ENCODE data around the gene INTS6. TPM values are rescaled to one million over a fixed set of nuclear protein-coding genes. Genes with fewer than 3 reads are reported as not detected.

Gene INTS6
- polyA plus RNA-seq, 4 donors = 8.9 to 23.8 (median 12.3) TPM

DNA sequence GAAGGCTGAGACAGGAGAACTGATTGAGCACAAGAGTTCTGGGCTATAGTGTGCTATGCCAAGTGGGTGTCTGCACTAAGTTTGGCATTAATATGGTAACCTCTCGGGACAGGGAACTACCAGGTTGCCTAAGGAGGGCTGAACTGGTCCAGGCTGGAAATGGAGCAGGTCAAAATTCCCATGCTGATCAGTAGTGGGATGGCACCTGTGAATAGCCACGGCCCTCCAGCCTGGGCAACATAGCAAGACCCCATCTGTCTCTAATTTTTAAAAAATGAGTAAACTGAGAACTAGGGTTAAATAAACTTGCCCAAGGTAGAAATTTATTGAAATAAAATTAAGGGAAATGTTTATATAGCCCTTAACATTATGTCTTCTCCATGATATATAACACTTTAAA is 17.0 kb upstream of the INTS6 start:
- DNase-seq (no peak), FAIRE-seq (no peak)
- Histone ChIP-seq H3K4me3 (ENCODE audit: low read depth in 1 of 3, low read length in 3 of 3) (no peak overlapping the region), H3K36me3 (ENCODE audit: control insufficient read depth in 3 of 3, insufficient read depth in 2 of 3, low read depth in 1 of 3, low read length in 3 of 3) (no peaks in the 10 kb centered on the region), H3K27ac (ENCODE audit: low read depth in 1 of 3, low read length in 2 of 3) (no peak overlapping the region), H3K4me1 (ENCODE audit: control insufficient read depth in 3 of 3, insufficient read depth in 2 of 3, low read depth in 1 of 3, low read length in 2 of 3) (no peaks in the 10 kb centered on the region), H3K9me3 (ENCODE audit: control insufficient read depth in 2 of 2, insufficient read depth in 1 of 2, low read depth in 1 of 2, low read length in 1 of 2) (no peaks in the 10 kb centered on the region), H3K27me3 (ENCODE audit: control insufficient read depth in 3 of 3, insufficient read depth in 3 of 3, low read length in 3 of 3) (peaks cover 0 to 2% (median 0%) of the 10 kb centered on the region in 3 donors)
- WGBS, 3 donors = 92 to 94% (median 93%) methylated on average over 2 of the region's 2 CpGs

DNA sequence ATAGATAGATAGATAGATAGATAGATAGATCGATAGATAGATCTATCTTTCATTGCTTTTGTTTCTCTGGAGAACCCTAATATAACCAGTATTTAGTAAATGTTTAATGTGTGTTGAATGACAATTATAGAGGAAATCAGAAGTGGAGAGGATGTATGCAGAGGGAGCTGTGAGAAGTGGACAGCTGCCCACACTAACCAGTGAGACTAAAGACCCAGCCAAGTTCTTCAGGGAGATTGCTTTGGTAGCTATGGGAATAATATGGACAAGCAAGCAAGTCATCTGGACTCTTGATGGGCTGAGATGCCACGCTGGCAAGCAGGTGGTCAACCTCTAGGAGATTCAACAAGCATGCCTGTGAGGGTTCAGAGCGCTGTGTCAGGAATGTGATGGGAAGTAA is 14.9 kb upstream of the INTS6 start:
- no peaks in the 10 kb centered on the region for H3K4me1 ChIP-seq (ENCODE audit: control insufficient read depth in 3 of 3, insufficient read depth in 2 of 3, low read depth in 1 of 3, low read length in 2 of 3)

DNA sequence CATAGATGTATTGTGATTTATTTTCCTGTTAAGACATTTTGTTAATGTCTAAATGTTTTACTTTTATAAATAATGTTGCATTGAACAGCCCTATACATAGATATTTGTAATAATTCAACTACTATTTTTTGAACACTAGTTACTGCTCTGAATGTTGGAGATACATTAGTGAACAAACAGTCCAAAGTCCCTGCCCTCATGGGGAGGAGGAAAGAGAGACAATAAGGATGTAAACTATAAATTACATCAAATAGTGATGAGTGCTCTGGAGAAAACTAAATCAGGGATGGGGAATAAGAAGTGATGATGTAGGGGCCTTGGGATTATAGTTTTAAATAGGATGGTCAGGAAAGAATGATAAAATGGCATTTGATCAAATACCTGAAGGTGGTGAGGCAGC is 12.3 kb upstream of the INTS6 start:
- H3K4me3 ChIP-seq (ENCODE audit: low read depth in 1 of 3, low read length in 3 of 3) = no peak overlapping the region
- H3K9me3 ChIP-seq (ENCODE audit: control insufficient read depth in 2 of 2, insufficient read depth in 1 of 2, low read depth in 1 of 2, low read length in 1 of 2) = no peaks in the 10 kb centered on the region
- H3K27me3 ChIP-seq (ENCODE audit: control insufficient read depth in 3 of 3, insufficient read depth in 3 of 3, low read length in 3 of 3) = no peaks in the 10 kb centered on the region
- no peaks in the 10 kb centered on the region for H3K36me3 ChIP-seq (ENCODE audit: control insufficient read depth in 3 of 3, insufficient read depth in 2 of 3, low read depth in 1 of 3, low read length in 3 of 3)
- no peaks in the 10 kb centered on the region for H3K4me1 ChIP-seq (ENCODE audit: control insufficient read depth in 3 of 3, insufficient read depth in 2 of 3, low read depth in 1 of 3, low read length in 2 of 3)
- FAIRE-seq (no peak), DNase-seq (peak; percentile 42 to 64)
- H3K27ac ChIP-seq (ENCODE audit: low read depth in 1 of 3, low read length in 2 of 3) = no peak overlapping the region

More for the DNA sequence above, 14.9 kb upstream of the INTS6 start:
- no peak overlapping the region for H3K4me3 ChIP-seq (ENCODE audit: low read depth in 1 of 3, low read length in 3 of 3)
- 94 to 98% (median 96%) methylated on average over 3 of the region's 3 CpGs for whole genome bisulfite sequencing, 3 donors
- H3K27me3 ChIP-seq (ENCODE audit: control insufficient read depth in 3 of 3, insufficient read depth in 3 of 3, low read length in 3 of 3) = peaks cover 0 to 2% (median 0%) of the 10 kb centered on the region in 3 donors
- no peak for FAIRE-seq
- no peak for DNase-seq
- no peaks in the 10 kb centered on the region for H3K36me3 ChIP-seq (ENCODE audit: control insufficient read depth in 3 of 3, insufficient read depth in 2 of 3, low read depth in 1 of 3, low read length in 3 of 3)
- H3K27ac ChIP-seq (ENCODE audit: low read depth in 1 of 3, low read length in 2 of 3) = no peak overlapping the region
- H3K9me3 ChIP-seq (ENCODE audit: control insufficient read depth in 2 of 2, insufficient read depth in 1 of 2, low read depth in 1 of 2, low read length in 1 of 2) = no peaks in the 10 kb centered on the region

DNA sequence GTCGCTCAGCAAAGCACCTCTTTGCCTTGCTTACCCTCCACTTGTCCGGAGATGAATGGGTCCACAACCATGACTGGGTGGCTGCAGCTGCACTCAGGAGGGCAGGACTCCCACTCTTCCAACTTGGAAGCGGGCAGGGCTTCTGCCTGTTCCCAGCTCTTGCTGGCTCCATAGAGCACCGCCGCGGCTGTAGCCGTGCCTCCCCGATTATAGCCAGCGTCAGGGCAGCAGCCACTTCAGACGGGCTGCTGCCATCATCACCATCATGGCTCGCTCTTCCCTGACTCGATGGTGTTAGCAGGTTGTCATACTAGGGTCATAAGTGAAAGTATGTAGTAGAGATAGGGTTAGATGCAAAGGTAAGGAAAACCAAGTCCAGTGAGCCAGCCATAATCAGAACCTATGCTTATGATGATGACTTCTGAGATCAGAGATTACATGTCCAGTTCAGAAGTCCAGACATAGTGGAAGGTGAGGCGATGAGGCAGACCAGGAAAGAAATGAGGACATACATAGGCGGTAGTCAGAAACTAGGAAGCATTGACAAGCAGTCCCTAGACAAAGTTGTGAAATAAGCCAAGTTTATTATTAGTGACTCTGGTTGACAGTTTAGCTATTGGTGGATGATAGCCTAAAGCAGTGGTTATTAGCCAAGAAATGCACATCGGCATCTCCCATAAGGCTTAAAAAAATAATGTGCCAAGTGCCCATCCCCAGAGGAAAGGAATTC is 4.4 kb upstream of the INTS6 start:
- no peak overlapping the region for H3K4me3 ChIP-seq (ENCODE audit: low read depth in 1 of 3, low read length in 3 of 3)
- no peak overlapping the region for H3K27ac ChIP-seq (ENCODE audit: low read depth in 1 of 3, low read length in 2 of 3)
- 96 to 97% (median 97%) methylated on average over 15 of the region's 15 CpGs for WGBS, 3 donors
- no peaks in the 10 kb centered on the region for H3K27me3 ChIP-seq (ENCODE audit: control insufficient read depth in 3 of 3, insufficient read depth in 3 of 3, low read length in 3 of 3)
- FAIRE-seq (no peak), DNase-seq (peak in 1 of 2 donors; percentile 31)
- peaks cover 0 to 3% (median 0%) of the 10 kb centered on the region in 3 donors for H3K4me1 ChIP-seq (ENCODE audit: control insufficient read depth in 3 of 3, insufficient read depth in 2 of 3, low read depth in 1 of 3, low read length in 2 of 3)
- H3K9me3 ChIP-seq (ENCODE audit: control insufficient read depth in 2 of 2, insufficient read depth in 1 of 2, low read depth in 1 of 2, low read length in 1 of 2) = peaks cover 0 to 13% of the 10 kb centered on the region in 2 donors
- H3K36me3 ChIP-seq (ENCODE audit: control insufficient read depth in 3 of 3, insufficient read depth in 2 of 3, low read depth in 1 of 3, low read length in 3 of 3) = peaks cover 0 to 19% (median 0%) of the 10 kb centered on the region in 3 donors

DNA sequence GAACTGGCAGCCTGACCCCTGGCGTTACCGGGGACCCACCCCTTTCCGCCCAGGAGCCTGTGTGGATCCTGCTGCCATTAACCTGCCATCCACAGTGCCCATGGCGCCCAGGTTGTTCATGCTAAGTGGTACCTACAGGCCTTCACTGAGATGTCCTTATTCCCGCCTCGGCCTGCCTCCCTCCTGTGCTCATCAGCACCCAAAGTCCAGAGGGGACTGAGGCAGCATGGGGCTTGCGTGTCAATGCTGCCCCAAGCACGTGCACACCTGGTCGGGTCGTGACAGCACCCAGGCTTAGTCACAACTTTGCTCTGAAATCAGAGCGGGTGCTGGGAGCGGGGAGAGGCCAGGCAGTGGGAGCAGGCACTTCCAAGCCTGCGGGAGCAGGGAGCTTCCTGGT is 3.7 kb upstream of the INTS6 start:
- FAIRE-seq = no peak
- 98 to 99% (median 98%) methylated on average over 13 of the region's 13 CpGs for WGBS, 3 donors
- no peak for DNase-seq
- H3K4me1 ChIP-seq (ENCODE audit: control insufficient read depth in 3 of 3, insufficient read depth in 2 of 3, low read depth in 1 of 3, low read length in 2 of 3) = peaks cover 0 to 3% (median 0%) of the 10 kb centered on the region in 3 donors
- H3K36me3 ChIP-seq (ENCODE audit: control insufficient read depth in 3 of 3, insufficient read depth in 2 of 3, low read depth in 1 of 3, low read length in 3 of 3) = peaks cover 0 to 19% (median 0%) of the 10 kb centered on the region in 3 donors
- no peak overlapping the region for H3K4me3 ChIP-seq (ENCODE audit: low read depth in 1 of 3, low read length in 3 of 3)
- H3K9me3 ChIP-seq (ENCODE audit: control insufficient read depth in 2 of 2, insufficient read depth in 1 of 2, low read depth in 1 of 2, low read length in 1 of 2) = peaks cover 0 to 13% of the 10 kb centered on the region in 2 donors
- no peak overlapping the region for H3K27ac ChIP-seq (ENCODE audit: low read depth in 1 of 3, low read length in 2 of 3)
- no peaks in the 10 kb centered on the region for H3K27me3 ChIP-seq (ENCODE audit: control insufficient read depth in 3 of 3, insufficient read depth in 3 of 3, low read length in 3 of 3)

DNA sequence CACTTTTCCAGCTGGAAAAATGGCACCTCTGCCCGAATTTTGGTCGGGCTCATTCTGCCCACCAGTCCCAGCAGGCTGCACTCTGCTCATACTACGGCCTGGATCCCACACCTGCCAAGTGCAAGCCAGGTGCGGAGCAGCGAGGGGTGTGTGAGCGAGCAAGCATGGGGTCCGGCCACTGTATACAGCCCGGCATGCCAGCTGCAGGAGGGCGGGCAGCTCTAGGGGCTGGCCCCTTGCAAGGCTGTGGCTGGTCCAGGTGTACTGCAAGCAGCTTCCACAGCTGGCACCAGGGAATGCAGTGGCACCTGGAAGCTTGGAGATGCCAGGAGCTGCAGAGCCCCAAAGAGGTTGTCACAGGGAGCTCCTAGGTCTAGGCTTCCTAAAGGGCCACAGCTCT is 2.7 kb upstream of the INTS6 start:
- H3K36me3 ChIP-seq (ENCODE audit: control insufficient read depth in 3 of 3, insufficient read depth in 2 of 3, low read depth in 1 of 3, low read length in 3 of 3) = peaks cover 0 to 19% (median 0%) of the 10 kb centered on the region in 3 donors
- WGBS, 3 donors = 97 to 98% (median 97%) methylated on average over 9 of the region's 9 CpGs
- no peak overlapping the region for H3K4me3 ChIP-seq (ENCODE audit: low read depth in 1 of 3, low read length in 3 of 3)
- DNase-seq (no peak), FAIRE-seq (no peak)
- peaks cover 0 to 7% (median 0%) of the 10 kb centered on the region in 3 donors for H3K4me1 ChIP-seq (ENCODE audit: control insufficient read depth in 3 of 3, insufficient read depth in 2 of 3, low read depth in 1 of 3, low read length in 2 of 3)
- no peaks in the 10 kb centered on the region for H3K27me3 ChIP-seq (ENCODE audit: control insufficient read depth in 3 of 3, insufficient read depth in 3 of 3, low read length in 3 of 3)
- peaks cover 0 to 13% of the 10 kb centered on the region in 2 donors for H3K9me3 ChIP-seq (ENCODE audit: control insufficient read depth in 2 of 2, insufficient read depth in 1 of 2, low read depth in 1 of 2, low read length in 1 of 2)
- no peak overlapping the region for H3K27ac ChIP-seq (ENCODE audit: low read depth in 1 of 3, low read length in 2 of 3)

DNA sequence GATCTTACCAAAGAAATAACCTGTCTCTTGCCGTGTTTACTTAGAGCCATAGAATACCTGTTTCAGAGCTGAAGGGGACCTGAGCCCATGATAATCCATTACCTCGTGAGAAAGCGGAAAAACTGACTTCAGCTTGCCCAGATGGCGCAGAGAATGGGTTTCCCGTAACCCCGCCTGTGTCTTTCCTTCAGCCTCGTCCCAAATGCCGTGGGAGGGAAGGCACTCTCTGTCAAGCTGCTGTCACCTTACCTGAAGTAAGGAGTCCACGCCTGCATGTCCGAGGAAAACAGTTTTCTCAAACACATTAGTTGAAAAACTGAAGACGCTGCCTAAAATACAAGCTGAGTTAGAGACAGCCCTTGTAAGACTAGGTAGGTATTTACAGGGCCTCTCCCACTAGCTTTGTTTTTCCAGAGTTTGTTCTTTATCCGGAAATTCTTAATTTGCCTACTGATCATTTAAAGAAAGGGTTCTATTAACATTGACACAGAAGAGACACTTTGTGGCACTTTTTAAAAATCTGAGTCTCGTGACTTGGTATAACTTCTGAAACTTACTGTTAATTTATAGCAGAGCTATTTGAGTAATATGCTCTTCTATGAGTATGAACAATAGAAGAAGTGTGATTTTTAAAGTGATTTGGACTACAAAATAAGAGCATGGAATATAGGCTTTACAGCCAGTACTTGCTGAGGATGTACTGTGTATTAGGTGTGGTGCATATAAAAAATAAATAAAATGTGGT is 1.3 kb upstream of the INTS6 start:
- Histone ChIP-seq H3K4me1 (ENCODE audit: control insufficient read depth in 3 of 3, insufficient read depth in 2 of 3, low read depth in 1 of 3, low read length in 2 of 3) (peaks cover 0 to 7% (median 0%) of the 10 kb centered on the region in 3 donors), H3K9me3 (ENCODE audit: control insufficient read depth in 2 of 2, insufficient read depth in 1 of 2, low read depth in 1 of 2, low read length in 1 of 2) (peaks cover 0 to 13% of the 10 kb centered on the region in 2 donors), H3K27ac (ENCODE audit: low read depth in 1 of 3, low read length in 2 of 3) (peak overlapping the region; percentile 92 to 100 (median 99)), H3K36me3 (ENCODE audit: control insufficient read depth in 3 of 3, insufficient read depth in 2 of 3, low read depth in 1 of 3, low read length in 3 of 3) (peaks cover 0 to 19% (median 0%) of the 10 kb centered on the region in 3 donors), H3K4me3 (ENCODE audit: low read depth in 1 of 3, low read length in 3 of 3) (peak overlapping the region; percentile 52 to 88 (median 73)), H3K27me3 (ENCODE audit: control insufficient read depth in 3 of 3, insufficient read depth in 3 of 3, low read length in 3 of 3) (no peaks in the 10 kb centered on the region)
- FAIRE-seq (no peak), DNase-seq (peak in 1 of 2 donors; percentile 41)
- 2 to 8% (median 5%) methylated on average over 13 of the region's 13 CpGs for WGBS, 3 donors

DNA sequence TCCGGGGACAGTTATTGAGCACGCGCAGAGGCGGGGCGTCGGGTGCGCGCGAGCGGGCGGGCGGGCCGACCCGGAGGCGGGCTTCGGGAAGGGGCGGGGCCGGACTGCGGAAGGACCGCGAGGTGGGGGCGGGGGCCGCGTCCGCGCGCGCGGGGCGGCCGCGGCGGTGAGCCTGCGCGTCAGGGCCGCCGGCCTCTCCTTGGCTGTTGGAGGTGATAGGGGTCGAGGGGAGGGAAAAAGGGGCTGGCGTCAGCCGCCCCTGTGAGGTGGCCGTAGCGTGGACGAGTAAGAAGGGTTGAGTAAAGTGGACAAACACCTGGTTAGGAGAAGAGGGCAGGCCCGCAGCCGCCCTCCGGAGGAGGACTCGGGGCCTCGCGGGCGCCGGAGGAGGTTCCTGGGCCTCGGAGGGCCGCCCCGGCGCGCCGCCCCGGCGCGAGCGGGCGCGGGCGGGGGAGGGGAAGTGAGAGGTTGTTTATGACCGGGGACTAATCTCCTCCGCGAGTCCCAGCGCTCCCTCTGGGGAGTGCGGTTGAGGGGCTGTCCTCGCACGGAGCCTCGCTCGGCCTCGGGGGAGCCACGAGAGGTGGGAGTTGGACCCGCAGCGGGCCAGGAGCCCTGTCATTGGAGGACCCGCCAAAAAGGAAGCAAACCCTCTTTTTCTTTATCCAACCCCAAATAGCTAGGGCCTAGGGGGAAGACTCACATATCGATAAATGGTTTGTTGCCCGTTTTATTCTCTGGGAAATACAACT is 547 bp upstream of the INTS6 start:
- Histone ChIP-seq H3K9me3 (ENCODE audit: control insufficient read depth in 2 of 2, insufficient read depth in 1 of 2, low read depth in 1 of 2, low read length in 1 of 2) (peaks cover 0 to 13% of the 10 kb centered on the region in 2 donors), H3K27me3 (ENCODE audit: control insufficient read depth in 3 of 3, insufficient read depth in 3 of 3, low read length in 3 of 3) (no peaks in the 10 kb centered on the region), H3K36me3 (ENCODE audit: control insufficient read depth in 3 of 3, insufficient read depth in 2 of 3, low read depth in 1 of 3, low read length in 3 of 3) (peaks cover 0 to 19% (median 0%) of the 10 kb centered on the region in 3 donors), H3K4me1 (ENCODE audit: control insufficient read depth in 3 of 3, insufficient read depth in 2 of 3, low read depth in 1 of 3, low read length in 2 of 3) (peaks cover 0 to 7% (median 0%) of the 10 kb centered on the region in 3 donors), H3K4me3 (ENCODE audit: low read depth in 1 of 3, low read length in 3 of 3) (peak overlapping the region; percentile 52 to 88 (median 73)), H3K27ac (ENCODE audit: low read depth in 1 of 3, low read length in 2 of 3) (peak overlapping the region; percentile 92 to 100 (median 99))
- DNase-seq (peak; percentile 86 to 100), FAIRE-seq (no peak)
- 0% methylated on average over 66 to 80 of the region's 80 CpGs for WGBS, 3 donors
